K562 (cell line): ENCODE data around the gene CSTPP1. TPM values are rescaled to one million over a fixed set of nuclear protein-coding genes. Genes with fewer than 3 reads are reported as not detected.
A peak's percentile ranks its signal among the peaks of the same experiment; 100 is the strongest.

Source experiments
- ATAC-seq: fragments of 200-7000 bp; cut with Tn5 transposase; 3 replicates; pipeline ENCODE4 v1.9.1; 2020; ENCODE audit warnings: moderate library complexity
- BruUV-seq: library from RNA; stranded (reverse); fragments of 400-500 nt; replicated peaks from 2 replicates; lab custom pipeline; 2021; lab: Mats Ljungman, UMichigan
- CTCF ChIA-PET: fragments of 300-600 bp; formaldehyde crosslinking; extraction: SDS; loops from one replicate; lab custom pipeline; 2021; ENCODE audit warnings: low intra/inter-chr PET ratio; lab: Yijun Ruan, JAX
- POLR2A ChIA-PET: fragments of 300-600, 350-650 bp; sonication (Branson Sonifier 250); formaldehyde crosslinking; extraction: SDS; loops from one replicate; lab custom pipeline; 2021; ENCODE audit warnings: antibody characterized with exemption, inconsistent platforms; lab: Yijun Ruan, JAX
- DNase-seq, 4 experiments: peaks; one replicate each; pipeline versions ENCODE4 v3.0.0 to v3.0.0-alpha.2; 2011 to 2018; ENCODE audit warnings: low spot score in 3 of 4, mixed read lengths in 3 of 4; ENCODE audit errors: extremely low read depth in 1 of 4
- FAIRE-seq: peaks from 2 replicates; lab custom pipeline; 2011; peaks lifted over from hg19 to GRCh38; lab: Jason Lieb, UNC
- H2AFZ ChIP-seq: 2 replicates; pipeline ENCODE4 v1.6.0; 2011; ENCODE audit warnings: low read depth, low read length, control low read depth, inconsistent platforms
- H3K27ac ChIP-seq: fragments of 200-600 bp; 3 replicates; pipeline ENCODE4 v1.8.0; 2011; ENCODE audit warnings: low read depth, mild to moderate bottlenecking, control low read depth, inconsistent platforms, low read length, moderate library complexity, mixed read lengths; ENCODE audit errors: extremely low read depth
- H3K27me3 ChIP-seq, 2 experiments: fragments of 300-600 bp in 1 of 2; 2 replicates in 1 of 2; 3 replicates in 1 of 2; pipeline versions ENCODE4 v1.6.0 to v1.8.0; 2011; ENCODE audit warnings: inconsistent platforms in 2 of 2, low read length in 2 of 2, mild to moderate bottlenecking in 1 of 2, mixed read lengths in 1 of 2, moderate library complexity in 1 of 2; ENCODE audit not compliant: control insufficient read depth in 2 of 2, insufficient read depth in 2 of 2
- H3K36me3 ChIP-seq: fragments of 300-600 bp; 3 replicates; pipeline ENCODE4 v1.8.0; 2011; ENCODE audit warnings: mild to moderate bottlenecking, low read length, inconsistent platforms; ENCODE audit not compliant: control insufficient read depth, insufficient read depth
- H3K4me1 ChIP-seq, 2 experiments: fragments of 200-600 bp in 1 of 2; replicated peaks in 1 of 2; 2 replicates in 1 of 2; 3 replicates in 1 of 2; pipeline versions ENCODE4 v1.5.1 to v1.8.0; 2011; ENCODE audit warnings: inconsistent platforms in 2 of 2, low read length in 2 of 2, mild to moderate bottlenecking in 1 of 2, mixed read lengths in 1 of 2, moderate library complexity in 1 of 2; ENCODE audit not compliant: control insufficient read depth in 2 of 2, insufficient read depth in 2 of 2
- H3K4me2 ChIP-seq: 2 replicates; pipeline ENCODE4 v1.6.1; 2011; ENCODE audit warnings: low read length, control low read depth, inconsistent platforms, mixed read lengths; ENCODE audit not compliant: insufficient read depth
- H3K4me3 ChIP-seq: fragments of 200-600 bp; sonication (generic), shearing (Covaris generic); 2 replicates; pipeline ENCODE4 v1.5.1; 2016; ENCODE audit warnings: control low read depth, inconsistent platforms
- H3K79me2 ChIP-seq: fragments of 200-600 bp; 3 replicates; pipeline ENCODE4 v1.8.0; 2011; ENCODE audit warnings: low read length, inconsistent platforms; ENCODE audit not compliant: control insufficient read depth, insufficient read depth
- H3K9ac ChIP-seq, 2 experiments: 2 replicates each; pipeline versions ENCODE4 v1.6.0 to v1.6.1; 2011; ENCODE audit warnings: low read depth in 2 of 2, low read length in 2 of 2, control low read depth in 1 of 2, inconsistent platforms in 1 of 2, mild to moderate bottlenecking in 1 of 2, mixed read lengths in 1 of 2; ENCODE audit not compliant: insufficient read depth in 1 of 2
- H3K9me1 ChIP-seq: one replicate; pipeline ENCODE4 v1.6.0; 2011; ENCODE audit warnings: inconsistent platforms, mild to moderate bottlenecking, low read length, moderate library complexity; ENCODE audit not compliant: control insufficient read depth, insufficient read depth
- H3K9me3 ChIP-seq: replicated peaks from 2 replicates; pipeline ENCODE4 v1.5.1; 2011; ENCODE audit warnings: low read depth, low read length, inconsistent platforms; ENCODE audit not compliant: control insufficient read depth, insufficient read depth
- H4K20me1 ChIP-seq: replicated peaks from 2 replicates; pipeline ENCODE4 v1.6.1; 2011; ENCODE audit warnings: low read length, inconsistent platforms, mixed read lengths; ENCODE audit not compliant: control insufficient read depth, insufficient read depth
- ARID1B ChIP-seq: fragments of 450-650 bp; IDR thresholded peaks from 2 replicates; pipeline ENCODE4 v1.6.1; 2016; ENCODE audit warnings: antibody characterized with exemption, mild to moderate bottlenecking, inconsistent platforms
- ATF7 ChIP-seq: fragments of 450-650 bp; IDR thresholded peaks from 2 replicates; pipeline ENCODE4 v1.7.1; 2014; ENCODE audit warnings: mild to moderate bottlenecking, moderate library complexity
- CBFA2T3 ChIP-seq: fragments of 450-650 bp; IDR thresholded peaks from 2 replicates; pipeline ENCODE4 v1.6.1; 2017
- CTBP1 ChIP-seq: fragments of 450-650 bp; IDR thresholded peaks from 2 replicates; pipeline ENCODE4 v1.6.1; 2016; ENCODE audit warnings: borderline replicate concordance
- HMGXB4 ChIP-seq: sonication (generic); formaldehyde crosslinking; IDR thresholded peaks from 2 replicates; pipeline ENCODE4 v1.8.1; 2023; ENCODE audit warnings: mild to moderate bottlenecking, missing genetic modification reagents
- JUND ChIP-seq, 2 experiments: IDR thresholded peaks; 2 replicates in 1 of 2; 3 replicates in 1 of 2; pipeline ENCODE4 v1.6.1; 2011; ENCODE audit warnings: borderline replicate concordance in 2 of 2, low read depth in 2 of 2, low read length in 2 of 2, improper control_type of control experiment in 1 of 2, missing biosample characterization in 1 of 2, missing genetic modification characterization in 1 of 2, missing genetic modification reagents in 1 of 2
- KDM1A ChIP-seq, 2 experiments: fragments of 450-650 bp; IDR thresholded peaks; 2 replicates each; pipeline ENCODE4 v1.6.1; 2016; ENCODE audit warnings: mild to moderate bottlenecking in 2 of 2
- SIN3A ChIP-seq, 2 experiments: fragments of 150-350 bp in 1 of 2; IDR thresholded peaks; 2 replicates each; pipeline ENCODE4 v1.6.1; 2011 to 2016; ENCODE audit warnings: borderline replicate concordance in 2 of 2, low read depth in 2 of 2, low read length in 2 of 2, mild to moderate bottlenecking in 2 of 2, moderate library complexity in 2 of 2; ENCODE audit not compliant: control insufficient read depth in 1 of 2
- SMARCA5 ChIP-seq: fragments of 450-650 bp; IDR thresholded peaks from 2 replicates; pipeline ENCODE4 v1.6.1; 2016
- TAL1 ChIP-seq: fragments of 450-650 bp; IDR thresholded peaks from 2 replicates; pipeline ENCODE4 v1.6.1; 2016; ENCODE audit warnings: mild to moderate bottlenecking
- TCF3 ChIP-seq: sonication (generic); formaldehyde crosslinking; IDR thresholded peaks from 2 replicates; pipeline ENCODE4 v1.4.0; 2020; ENCODE audit warnings: mild to moderate bottlenecking, missing genetic modification reagents
- TEAD4 ChIP-seq, 2 experiments: sonication (generic) in 1 of 2; formaldehyde crosslinking in 1 of 2; IDR thresholded peaks; 2 replicates each; pipeline versions ENCODE4 v1.6.1 to v1.8.0; 2012 to 2022; ENCODE audit warnings: borderline replicate concordance in 1 of 2, inconsistent platforms in 1 of 2, low read length in 1 of 2, mild to moderate bottlenecking in 1 of 2, missing genetic modification reagents in 1 of 2
- ZNF445 ChIP-seq: fragments of 250-450 bp; sonication (Bioruptor Pico); IDR thresholded peaks from 2 replicates; pipeline ENCODE4 v1.4.0; 2020; ENCODE audit warnings: low read depth, mild to moderate bottlenecking, moderate library complexity
- WGBS: fragments of 100-300 bp; shearing (Covaris generic); methylation state at CpG from one replicate; pipeline ENCODE4 v1.1.6; 2016; ENCODE audit warnings: low coverage, mixed read lengths; ENCODE audit not compliant: insufficient coverage; ENCODE audit errors: missing lambda C conversion rate; 5-methylcytosine and 5-hydroxymethylcytosine counted together
- in situ Hi-C: fragments of 300-500 bp; cut with MboI; formaldehyde crosslinking; loops from 4 replicates; pipeline ENCODE4 v1.15.0; 2018; ENCODE audit warnings: inconsistent platforms, mixed read lengths
- intact Hi-C: fragments of 100-400 bp; cut with micrococcal nuclease; formaldehyde crosslinking; loops from 2 replicates; pipeline ENCODE4 v1.14.2; 2022
- polyA plus RNA-seq, 8 experiments: library from polyadenylated mRNA; depleted of rRNA in 4 of 8; stranded (reverse) in 5 of 8; unstranded in 3 of 8; fragments of >200 nt; fragmentation: Nextera tagmentation in 2 of 8; fragmentation: Illumina TruSeq in 1 of 8; extraction: Ambion mirVana in 2 of 8; extraction: Trizol in 1 of 8; gene quantifications; 2 replicates each; pipeline versions ENCODE4 v1.2.1 to v1.2.3, GENCODE V29; 2011 to 2014; ENCODE audit warnings: inconsistent platforms in 1 of 8, missing spikeins in 1 of 8
- total RNA-seq, 7 experiments: library from RNA; depleted of rRNA in 6 of 7; stranded (reverse); fragments of >200 nt in 6 of 7; fragmentation: Illumina TruSeq in 2 of 7; extraction: Trizol in 2 of 7; gene quantifications; 2 replicates each; pipeline versions ENCODE4 v1.2.1 to v1.2.3, GENCODE V29; 2011 to 2021; ENCODE audit warnings: low replicate concordance in 1 of 7

CSTPP1 gene
- total and polyA plus RNA-seq, 9 of the 15 experiments (the other 6 are each of a cell fraction or from before 2014, with no cell fraction given), result 6.5 to 17.8 (median 9.2) TPM

GRCh38 chr11:47071791-47072261 lies 135.3 kb downstream of the CSTPP1 start:
- Histone ChIP-seq H3K9ac (no peak overlapping the region), H3K27me3 (no peaks in the 10 kb centered on the region), H3K4me2 (no peak overlapping the region), H3K36me3 (no peaks in the 10 kb centered on the region), H3K4me1 (peaks cover 0 to 7% of the 10 kb centered on the region in 2 experiments; a peak in 3 of 5 replicates), H3K4me3 (no peak overlapping the region), H3K9me3 (no peaks in the 10 kb centered on the region), H3K79me2 (no peaks in the 10 kb centered on the region), H3K27ac (no peak overlapping the region), H2AFZ (no peak overlapping the region)
- intact Hi-C loops (no loop called here), in situ Hi-C loops (no loop called here)
- no TSS peak for BruUV-seq
- ChIA-PET POLR2A (no interaction called here), CTCF (no interaction called here)
- ATAC-seq (no peak), FAIRE-seq (no peak)
- WGBS, result 5% methylated on average over 2 of the region's 2 CpGs
- TF ChIP-seq SIN3A (IDR thresholded peaks at IDR 0.05; ENCODE audit: borderline replicate concordance in 2 of 2, control insufficient read depth in 1 of 2, low read depth in 2 of 2, low read length in 2 of 2), result no peak
- TF ChIP-seq, all 486 proteins: peak for 0
- H4K20me1 ChIP-seq, result no peaks in the 10 kb centered on the region
- no peaks in the 10 kb centered on the region for H3K9me1 ChIP-seq
- DNase-seq, result no peak

- H3K9me3 ChIP-seq, result no peaks in the 10 kb centered on the region
- no peaks in the 10 kb centered on the region for H3K27me3 ChIP-seq
- H2AFZ ChIP-seq, result no peak overlapping the region
- peaks cover 0 to 3% of the 10 kb centered on the region in 2 experiments; a peak in 1 of 5 replicates for H3K4me1 ChIP-seq
- ChIA-PET POLR2A (interaction anchor here (0.8 kb wide), 1 partner anchor 15 kb away, joined by 3 read pairs; no protein-coding TSS in a partner anchor), CTCF (no interaction called here)
- intact Hi-C loops, result no loop called here
- WGBS, result under 1% methylated on average over 7 of the region's 7 CpGs
- no TSS peak for BruUV-seq
- H3K9ac ChIP-seq, result no peak overlapping the region
- ATAC-seq, result no peak
- H4K20me1 ChIP-seq, result no peaks in the 10 kb centered on the region
- H3K36me3 ChIP-seq, result no peaks in the 10 kb centered on the region
- H3K27ac ChIP-seq, result no peak overlapping the region
- no peak for FAIRE-seq
- H3K4me3 ChIP-seq, result no peak overlapping the region
- H3K4me2 ChIP-seq, result no peak overlapping the region
- DNase-seq, result no peak
- no peaks in the 10 kb centered on the region for H3K9me1 ChIP-seq
- no peaks in the 10 kb centered on the region for H3K79me2 ChIP-seq
- in situ Hi-C loops, result no loop called here
- TF ChIP-seq TEAD4 (IDR thresholded peaks at IDR 0.05; ENCODE audit: low read length), result peak; percentile 50; the same call in 1 of the 2 replicates
- TF ChIP-seq TEAD4 (CRISPR knock-in tag; IDR thresholded peaks at IDR 0.05; ENCODE audit: borderline replicate concordance), result no peak
- TF ChIP-seq HMGXB4 (CRISPR knock-in tag), result no peak
- peak; percentile 15; the same call in 1 of the 2 replicates for TF ChIP-seq JUND (IDR thresholded peaks at IDR 0.05; ENCODE audit: borderline replicate concordance, low read depth, low read length)
- no peak for TF ChIP-seq JUND (tag; IDR thresholded peaks at IDR 0.05; ENCODE audit: borderline replicate concordance, low read depth, low read length)
- no peak for TF ChIP-seq SMARCA5
- 0 out of 4 replicates have a peak, but pooled peaks of 1 of the 2 experiments have one; percentile 17 for TF ChIP-seq KDM1A (IDR thresholded peaks at IDR 0.05)
- TF ChIP-seq CTBP1, result peak; percentile 38; the same call in 1 of the 2 replicates
- TF ChIP-seq CBFA2T3, result peak; percentile 60
- TF ChIP-seq ATF7, result 0 out of 2 replicates have a peak, but pooled peaks have one; percentile 13
- TF ChIP-seq TAL1, result peak; percentile 54
- TF ChIP-seq ARID1B, result peak; percentile 50
- TF ChIP-seq ZNF445 (CRISPR knock-in tag), result no peak
- peak; percentile 19; the same call in 1 of the 2 replicates for TF ChIP-seq TCF3 (CRISPR knock-in tag)
Observed at GRCh38 chr11:47078751-47079521, 142.4 kb downstream of the CSTPP1 start.
